Measurements from ENCODE around the gene CYBA. TPM values are rescaled to one million over a fixed set of nuclear protein-coding genes. Genes with fewer than 3 reads are reported as not detected.
A peak's percentile ranks its signal among the peaks of the same experiment; 100 is the strongest.

The CYBA gene
- total and polyA plus RNA-seq, 2 of the 4 experiments (the other 2 are of a cell fraction), result 65.6 to 169 TPM

- Histone ChIP-seq H3K4me2 (ENCODE audit: low read depth, low read length) (peak overlapping the region; percentile 85), H3K27ac (ENCODE audit: insufficient read depth, low read length) (peak overlapping the region; percentile 64), H4K8ac (ENCODE audit: low read depth in 2 of 2, low read length in 2 of 2) (peak overlapping the region in 1 of 2 experiments; percentile 84; a peak in 1 of 4 replicates), H2AFZ (replicated peaks; ENCODE audit: low read length, poor library complexity) (peak overlapping the region; percentile 95), H3K4ac (ENCODE audit: low read depth, low read length) (peak overlapping the region; percentile 60), H3K18ac (ENCODE audit: low read depth, low read length) (peak overlapping the region; percentile 47; the same call in 1 of the 2 replicates), H4K91ac (ENCODE audit: insufficient read depth, low read depth, low read length) (peak overlapping the region; percentile 49; the same call in 1 of the 2 replicates), H3K56ac (ENCODE audit: extremely low read depth, insufficient read depth, low read length) (no peak overlapping the region), H2AK5ac (ENCODE audit: low read depth, low read length) (peak overlapping the region; percentile 70), H2BK5ac (ENCODE audit: low read depth, low read length, poor library complexity, severe bottlenecking) (no peak overlapping the region), H2BK15ac (ENCODE audit: low read depth, low read length) (no peak overlapping the region), H3K4me3 (ENCODE audit: insufficient read depth, low read depth, low read length) (peak overlapping the region; percentile 93), H2BK120ac (ENCODE audit: low read depth, low read length) (no peak overlapping the region), H2BK20ac (ENCODE audit: low read depth, low read length) (no peak overlapping the region), H3K36me3 (ENCODE audit: control insufficient read depth, insufficient read depth, low read length) (peaks cover 8% of the 10 kb centered on the region), H2AK9ac (replicated peaks; ENCODE audit: low read depth, low read length, poor library complexity) (peak overlapping the region; percentile 97), H3K9me3 (ENCODE audit: control insufficient read depth, insufficient read depth, low read length) (no peaks in the 10 kb centered on the region), H3K79me1 (ENCODE audit: low read depth in 1 of 2, low read length in 2 of 2) (peaks cover 0 to 20% of the 10 kb centered on the region in 2 experiments; a peak in 1 of 4 replicates), H3K9ac (ENCODE audit: low read depth, low read length) (peak overlapping the region; percentile 75), H3K9me1 (ENCODE audit: insufficient read depth, low read length) (no peaks in the 10 kb centered on the region), H3K4me1 (ENCODE audit: control insufficient read depth, insufficient read depth, low read length) (peaks cover 5% of the 10 kb centered on the region; the same call in 1 of the 2 replicates), H3K14ac (replicated peaks; ENCODE audit: low read depth, low read length) (peak overlapping the region; percentile 90; the same call in 1 of the 2 replicates), H4K20me1 (ENCODE audit: insufficient read depth, low read length) (peaks cover 3% of the 10 kb centered on the region), H3K27me3 (ENCODE audit: control insufficient read depth, insufficient read depth, low read length) (no peaks in the 10 kb centered on the region), H4K5ac (ENCODE audit: low read depth, low read length) (peak overlapping the region; percentile 67; the same call in 1 of the 2 replicates), H3K23ac (ENCODE audit: low read depth, low read length) (peak overlapping the region; percentile 41)
- ChIA-PET CTCF (no interaction called here), POLR2A (ENCODE audit: unreplicated experiment) (no interaction called here)
- peak; percentile 8 for DNase-seq
- ATAC-seq (ENCODE audit: low read depth), result peak; percentile 57
- 0 out of 2 replicates have a peak, but pooled peaks have one; percentile 25 for TF ChIP-seq CEBPB (IDR thresholded peaks at IDR 0.05; ENCODE audit: low read depth, low read length)
- TF ChIP-seq, protein P1, sequence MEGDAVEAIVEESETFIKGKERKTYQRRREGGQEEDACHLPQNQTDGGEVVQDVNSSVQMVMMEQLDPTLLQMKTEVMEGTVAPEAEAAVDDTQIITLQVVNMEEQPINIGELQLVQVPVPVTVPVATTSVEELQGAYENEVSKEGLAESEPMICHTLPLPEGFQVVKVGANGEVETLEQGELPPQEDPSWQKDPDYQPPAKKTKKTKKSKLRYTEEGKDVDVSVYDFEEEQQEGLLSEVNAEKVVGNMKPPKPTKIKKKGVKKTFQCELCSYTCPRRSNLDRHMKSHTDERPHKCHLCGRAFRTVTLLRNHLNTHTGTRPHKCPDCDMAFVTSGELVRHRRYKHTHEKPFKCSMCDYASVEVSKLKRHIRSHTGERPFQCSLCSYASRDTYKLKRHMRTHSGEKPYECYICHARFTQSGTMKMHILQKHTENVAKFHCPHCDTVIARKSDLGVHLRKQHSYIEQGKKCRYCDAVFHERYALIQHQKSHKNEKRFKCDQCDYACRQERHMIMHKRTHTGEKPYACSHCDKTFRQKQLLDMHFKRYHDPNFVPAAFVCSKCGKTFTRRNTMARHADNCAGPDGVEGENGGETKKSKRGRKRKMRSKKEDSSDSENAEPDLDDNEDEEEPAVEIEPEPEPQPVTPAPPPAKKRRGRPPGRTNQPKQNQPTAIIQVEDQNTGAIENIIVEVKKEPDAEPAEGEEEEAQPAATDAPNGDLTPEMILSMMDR (conservative IDR thresholded peaks at IDR 0.05; ENCODE audit: low read depth, low read length), result no peak
- intact Hi-C loops (cut with micrococcal nuclease) (no loop called here), in situ Hi-C loops (cut with MboI; ENCODE audit: low sequenced_read_pairs) (no loop called here), dilution Hi-C loops (cut with HindIII; ENCODE audit: low sequenced_read_pairs, unreplicated experiment) (no loop called here)
- WGBS, 2 experiments (ENCODE audit: extremely low coverage in 2 of 2, insufficient read length in 1 of 2), result 16% methylated on average over 5 of the region's 37 CpGs; no CpG with 5 or more reads in 1 of the 2 experiments
- BruUV-seq (replicated peaks), result no TSS peak
Observed at GRCh38 chr16:88649924-88650748, 717 bp downstream of the CYBA start.

Measured in IMR-90 (cell line).